Suprapubic skin (tissue), 4 donors: ENCODE results near the gene FSD2.

ENCODE experiments used
- CTCF ChIP-seq, 2 donors: fragments of 200-600 bp in 1 of 2; fragments of 450-650 bp in 1 of 2; sonication (generic) in 1 of 2; IDR thresholded peaks; one replicate each; pipeline ENCODE4 v1.5.1; 2016 to 2019; ENCODE audit warnings: antibody characterized with exemption in 2 of 2, mild to moderate bottlenecking in 1 of 2, moderate library complexity in 1 of 2
- EP300 ChIP-seq: sonication (generic); formaldehyde crosslinking; IDR thresholded peaks from one replicate; pipeline ENCODE4 v1.6.1; 2017; ENCODE audit warnings: antibody characterized with exemption
- POLR2A ChIP-seq, 2 donors: fragments of 450-650 bp; IDR thresholded peaks; one replicate each; pipeline ENCODE4 v1.6.1; 2017; ENCODE audit warnings: antibody characterized with exemption in 2 of 2, mild to moderate bottlenecking in 2 of 2, moderate library complexity in 2 of 2
- POLR2AphosphoS5 ChIP-seq, 3 donors: sonication (generic); formaldehyde crosslinking; IDR thresholded peaks; one replicate each; pipeline ENCODE4 v1.6.1; 2017; ENCODE audit warnings: antibody characterized with exemption in 3 of 3

GRCh38 chr15:82802497-82802896 lies 3.4 kb downstream of the FSD2 start:
- TF ChIP-seq POLR2AphosphoS5 (IDR thresholded peaks at IDR 0.05) (no peak), CTCF (IDR thresholded peaks at IDR 0.05) (no peak), POLR2A (IDR thresholded peaks at IDR 0.05) (no peak), EP300 (no peak)
